ENCODE measurements around the gene ABCA4. TPM values are rescaled to one million over a fixed set of nuclear protein-coding genes. Genes with fewer than 3 reads are reported as not detected.
"Not testable (repeated sequence)": the region's sequence is repeated elsewhere in the genome, so short reads cannot be mapped to it uniquely, and the experiment has no call there.

Gene ABCA4
- polyA plus RNA-seq, 5 donors = 0.73 to 1.9 (median 0.81) TPM

- DNase-seq = no peak
Measured at GRCh38 chr1:94009304-94009703, 111.6 kb downstream of the ABCA4 start.

- no peak for DNase-seq
Measured at GRCh38 chr1:94006604-94007003, 114.3 kb downstream of the ABCA4 start.

- no peak for DNase-seq
Measured at GRCh38 chr1:94004924-94005323, 116.0 kb downstream of the ABCA4 start.

GRCh38 chr1:94002046-94002787 is 118.7 kb downstream of the ABCA4 start:
- DNase-seq = no peak

GRCh38 chr1:94001397-94002045 is 119.4 kb downstream of the ABCA4 start:
- DNase-seq = no peak

- DNase-seq = no peak
Measured at GRCh38 chr1:94000510-94001282, 120.3 kb downstream of the ABCA4 start.

GRCh38 chr1:93999840-94000415 is 121.0 kb downstream of the ABCA4 start:
- no peak for DNase-seq

- not testable (repeated sequence) for DNase-seq
Measured at GRCh38 chr1:93998532-93998931, 122.4 kb downstream of the ABCA4 start.

GRCh38 chr1:93997756-93998155 is 123.2 kb downstream of the ABCA4 start:
- DNase-seq = no peak

GRCh38 chr1:93995837-93996536 is 125.0 kb downstream of the ABCA4 start:
- no peak for DNase-seq

GRCh38 chr1:93993731-93994130 is 127.2 kb downstream of the ABCA4 start:
- no peak for DNase-seq

- DNase-seq = no peak
Measured at GRCh38 chr1:93992954-93993353, 128.0 kb downstream of the ABCA4 start.

- DNase-seq = no peak
Measured at GRCh38 chr1:93992190-93992589, 128.8 kb downstream of the ABCA4 start.

- no peak for DNase-seq
Measured at GRCh38 chr1:93991271-93991670, 129.7 kb downstream of the ABCA4 start.

GRCh38 chr1:93990477-93990876 is 130.5 kb downstream of the ABCA4 start:
- DNase-seq = not testable (repeated sequence)

GRCh38 chr1:93990010-93990409 is 130.9 kb downstream of the ABCA4 start:
- no peak for DNase-seq

- DNase-seq = no peak
Measured at GRCh38 chr1:93989601-93990000, 131.3 kb downstream of the ABCA4 start.

GRCh38 chr1:93988634-93989350 is 132.2 kb downstream of the ABCA4 start:
- DNase-seq = no peak

- no peak for DNase-seq
Measured at GRCh38 chr1:93981274-93981667, 139.7 kb downstream of the ABCA4 start.

- no peak for DNase-seq
Measured at GRCh38 chr1:93980320-93981273, 140.4 kb downstream of the ABCA4 start.
